Stimulated activated CD4-positive, alpha-beta T cell treated with anti-CD3 and anti-CD28 coated beads, Interleukin-4, amount 100 ng/mL, for 24 hours (primary cell): ENCODE measurements around the gene VPS52.
"Not testable (repeated sequence)": the region's sequence is repeated elsewhere in the genome, so short reads cannot be mapped to it uniquely, and the experiment has no call there.

Source experiments
- DNase-seq: peaks from one replicate; pipeline ENCODE4 v3.0.0-alpha.2; 2020

Gene VPS52

DNA sequence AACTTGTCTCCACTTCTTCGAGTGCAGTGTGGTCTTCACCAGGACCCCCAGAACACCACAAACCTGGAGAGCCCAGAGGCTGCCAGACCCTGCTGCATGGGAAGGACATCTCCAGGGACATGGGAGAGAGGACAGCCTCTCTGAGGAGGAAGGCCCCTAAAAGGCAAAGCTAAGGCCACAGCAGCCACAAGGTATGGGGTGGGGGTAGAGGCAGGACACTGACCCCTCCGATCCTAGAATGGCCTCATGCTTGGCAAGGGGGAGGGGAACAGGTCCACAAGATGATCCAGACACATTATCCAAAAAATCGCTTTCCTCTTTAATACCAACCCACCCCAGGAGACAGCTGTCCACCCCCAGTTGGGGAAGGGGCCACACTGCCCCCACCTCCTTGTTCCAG is 7.1 kb upstream of the VPS52 start:
- DNase-seq, result no peak

DNA sequence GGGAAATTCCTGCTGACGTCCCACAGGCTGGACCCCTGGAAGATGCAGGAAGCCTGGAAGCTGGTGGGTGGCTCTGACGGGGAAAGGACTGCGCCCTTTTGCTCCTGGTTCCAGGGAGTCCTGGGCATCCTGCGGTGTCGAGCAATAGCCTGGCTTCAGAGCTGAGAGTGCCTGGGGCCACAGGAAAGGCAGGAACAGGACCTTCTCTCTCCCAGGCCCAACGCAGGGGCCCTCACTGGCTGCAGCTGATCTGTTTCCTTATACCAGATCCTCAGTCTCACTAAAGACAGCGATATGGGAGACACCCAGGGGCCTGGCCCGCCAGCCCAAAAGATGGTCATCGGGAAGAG is 6.7 kb upstream of the VPS52 start:
- DNase-seq, result no peak

DNA sequence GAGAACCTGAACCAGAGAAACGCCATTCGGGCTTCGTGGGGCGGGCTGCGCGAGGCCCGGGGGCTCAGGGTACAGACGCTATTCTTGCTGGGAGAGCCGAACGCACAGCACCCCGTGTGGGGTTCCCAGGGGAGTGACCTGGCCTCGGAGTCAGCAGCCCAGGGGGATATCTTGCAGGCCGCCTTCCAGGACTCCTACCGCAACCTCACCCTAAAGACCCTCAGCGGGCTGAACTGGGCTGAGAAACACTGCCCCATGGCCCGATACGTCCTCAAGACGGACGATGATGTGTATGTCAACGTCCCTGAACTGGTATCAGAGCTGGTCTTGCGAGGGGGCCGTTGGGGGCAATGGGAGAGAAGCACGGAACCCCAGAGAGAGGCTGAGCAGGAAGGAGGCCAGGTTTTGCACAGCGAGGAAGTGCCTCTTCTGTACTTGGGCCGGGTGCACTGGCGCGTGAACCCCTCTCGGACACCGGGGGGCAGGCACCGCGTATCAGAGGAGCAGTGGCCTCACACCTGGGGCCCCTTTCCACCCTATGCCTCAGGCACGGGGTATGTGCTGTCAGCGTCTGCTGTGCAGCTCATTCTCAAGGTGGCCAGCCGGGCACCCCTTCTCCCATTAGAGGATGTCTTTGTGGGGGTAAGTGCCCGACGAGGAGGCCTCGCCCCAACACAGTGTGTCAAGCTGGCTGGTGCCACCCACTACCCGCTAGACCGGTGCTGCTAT is 6.2 kb upstream of the VPS52 start:
- peak; percentile 39 for DNase-seq

DNA sequence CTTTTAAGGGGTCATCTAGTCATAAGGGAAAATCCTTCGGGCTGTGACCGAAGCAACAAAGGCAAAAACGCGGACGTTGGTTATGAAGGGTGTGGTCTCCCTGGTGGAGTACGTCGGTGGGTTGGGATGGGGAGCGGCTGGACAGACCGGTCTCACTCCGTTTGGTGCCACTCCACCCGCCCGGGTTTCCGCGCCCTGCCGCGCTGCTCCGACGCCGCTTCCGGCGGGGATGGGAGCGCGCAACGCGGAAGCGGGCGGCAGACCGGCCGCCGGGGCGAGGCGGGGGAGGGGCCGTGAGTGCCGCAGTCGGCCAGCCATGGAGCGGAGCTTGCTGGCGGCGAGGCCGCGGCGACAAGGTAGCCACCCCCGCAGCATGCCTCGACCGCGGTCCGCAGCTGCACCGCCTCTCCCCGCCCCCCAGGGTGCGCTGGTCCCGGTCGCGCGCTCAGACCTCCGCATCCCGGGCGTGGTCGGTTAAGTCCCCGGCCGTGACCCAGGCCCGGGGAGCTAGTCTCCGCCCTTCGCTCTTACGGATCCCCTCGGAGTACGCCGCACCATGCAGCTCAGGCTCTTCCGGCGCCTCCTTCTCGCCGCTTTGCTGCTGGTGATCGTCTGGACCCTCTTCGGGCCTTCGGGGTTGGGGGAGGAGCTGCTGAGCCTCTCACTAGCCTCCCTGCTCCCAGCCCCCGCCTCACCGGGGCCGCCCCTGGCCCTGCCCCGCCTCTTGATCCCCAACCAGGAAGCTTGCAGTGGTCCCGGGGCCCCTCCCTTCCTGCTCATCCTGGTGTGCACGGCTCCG is 5.4 kb upstream of the VPS52 start, which contains the start of gene B3GALT4:
B3GALT4 (plus strand) TSS at position 260 of the 799 bp plus-strand sequence; CDS start at position 557, 297 bp downstream.
- peak; percentile 74 for DNase-seq

DNA sequence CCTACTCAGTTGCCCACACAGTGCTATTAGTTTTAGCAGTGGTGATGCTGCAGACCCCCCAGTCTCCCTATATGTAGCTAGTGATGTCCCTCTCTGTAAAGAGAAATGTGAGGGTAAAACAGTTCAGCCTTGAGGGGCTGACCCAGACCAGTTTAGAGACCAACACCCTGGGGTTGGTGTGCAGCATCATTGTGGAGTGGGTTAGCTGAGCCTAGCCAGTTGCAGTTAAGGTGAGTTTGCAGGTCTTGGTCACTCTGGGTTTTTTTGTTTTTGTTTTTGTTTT is 4.8 kb upstream of the VPS52 start:
- no peak for DNase-seq

DNA sequence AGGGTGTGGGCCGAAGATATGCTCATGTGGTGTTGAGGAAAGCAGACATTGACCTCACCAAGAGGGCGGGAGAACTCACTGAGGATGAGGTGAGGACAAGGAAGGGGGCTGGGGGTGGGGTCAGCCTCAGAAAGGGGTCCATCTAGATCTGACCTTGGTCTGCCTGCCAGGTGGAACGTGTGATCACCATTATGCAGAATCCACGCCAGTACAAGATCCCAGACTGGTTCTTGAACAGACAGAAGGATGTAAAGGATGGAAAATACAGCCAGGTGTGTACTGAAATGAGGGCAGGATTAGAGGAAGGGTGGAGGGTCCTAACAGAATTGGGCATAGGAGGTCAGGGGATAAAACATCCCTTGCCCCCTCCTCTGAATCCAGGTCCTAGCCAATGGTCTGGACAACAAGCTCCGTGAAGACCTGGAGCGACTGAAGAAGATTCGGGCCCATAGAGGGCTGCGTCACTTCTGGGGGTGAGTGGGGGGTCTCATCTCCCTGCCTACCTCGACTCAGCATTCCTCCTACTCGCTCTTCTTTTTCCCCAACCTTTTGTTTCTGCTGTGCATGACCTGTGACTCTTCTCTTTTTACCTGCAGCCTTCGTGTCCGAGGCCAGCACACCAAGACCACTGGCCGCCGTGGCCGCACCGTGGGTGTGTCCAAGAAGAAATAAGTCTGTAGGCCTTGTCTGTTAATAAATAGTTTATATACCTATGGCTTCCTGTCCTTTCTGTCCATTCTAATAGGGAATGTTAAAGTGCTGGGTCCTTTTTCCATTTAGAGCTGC is 4.3 kb upstream of the VPS52 start:
- not testable (repeated sequence) for DNase-seq

DNA sequence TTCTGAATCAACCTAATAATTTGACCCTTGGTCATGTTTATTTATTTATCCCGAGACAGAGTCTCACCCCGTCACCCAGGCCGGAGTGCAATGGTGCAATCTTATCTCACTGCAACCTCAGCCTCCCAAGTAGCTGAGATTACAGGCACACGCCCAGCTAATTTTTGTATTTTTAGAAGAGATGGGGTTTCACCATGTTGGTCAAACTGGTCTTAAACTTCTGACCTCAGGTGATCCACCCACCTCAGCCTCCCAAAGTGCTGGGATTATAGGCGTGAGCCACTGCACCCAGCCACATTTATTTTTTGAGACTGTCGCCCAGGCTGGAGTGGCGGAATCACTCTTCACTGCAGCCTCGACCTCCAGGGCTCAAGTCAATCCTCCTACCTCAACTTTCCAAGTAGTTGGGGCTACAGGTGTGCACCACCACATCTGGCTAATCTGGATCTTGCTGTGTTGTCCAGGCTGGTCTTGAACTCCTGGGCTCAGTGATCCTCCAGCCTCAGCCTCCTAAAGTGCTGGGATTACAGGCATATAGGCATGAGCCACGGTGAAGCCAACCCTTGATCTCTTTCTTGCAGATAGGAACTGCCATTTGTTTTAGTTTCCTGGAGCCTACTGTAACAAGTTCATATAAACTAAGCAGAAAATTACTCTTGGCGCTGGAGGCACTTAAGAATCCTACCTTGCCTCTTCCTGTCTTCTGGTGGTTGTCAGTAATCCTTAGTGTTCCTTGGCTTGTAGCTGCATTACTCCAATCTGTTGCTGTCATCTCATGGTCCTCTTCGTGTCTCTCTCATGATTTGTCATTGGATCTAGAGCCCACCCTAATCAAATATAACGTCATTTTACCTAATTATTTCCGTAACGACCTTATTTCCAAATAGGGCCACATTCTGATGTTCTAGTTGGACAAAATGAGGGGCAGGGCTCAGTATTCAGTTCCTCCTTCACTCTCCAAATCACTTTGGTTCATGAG is 2.5 kb upstream of the VPS52 start:
- no peak for DNase-seq

DNA sequence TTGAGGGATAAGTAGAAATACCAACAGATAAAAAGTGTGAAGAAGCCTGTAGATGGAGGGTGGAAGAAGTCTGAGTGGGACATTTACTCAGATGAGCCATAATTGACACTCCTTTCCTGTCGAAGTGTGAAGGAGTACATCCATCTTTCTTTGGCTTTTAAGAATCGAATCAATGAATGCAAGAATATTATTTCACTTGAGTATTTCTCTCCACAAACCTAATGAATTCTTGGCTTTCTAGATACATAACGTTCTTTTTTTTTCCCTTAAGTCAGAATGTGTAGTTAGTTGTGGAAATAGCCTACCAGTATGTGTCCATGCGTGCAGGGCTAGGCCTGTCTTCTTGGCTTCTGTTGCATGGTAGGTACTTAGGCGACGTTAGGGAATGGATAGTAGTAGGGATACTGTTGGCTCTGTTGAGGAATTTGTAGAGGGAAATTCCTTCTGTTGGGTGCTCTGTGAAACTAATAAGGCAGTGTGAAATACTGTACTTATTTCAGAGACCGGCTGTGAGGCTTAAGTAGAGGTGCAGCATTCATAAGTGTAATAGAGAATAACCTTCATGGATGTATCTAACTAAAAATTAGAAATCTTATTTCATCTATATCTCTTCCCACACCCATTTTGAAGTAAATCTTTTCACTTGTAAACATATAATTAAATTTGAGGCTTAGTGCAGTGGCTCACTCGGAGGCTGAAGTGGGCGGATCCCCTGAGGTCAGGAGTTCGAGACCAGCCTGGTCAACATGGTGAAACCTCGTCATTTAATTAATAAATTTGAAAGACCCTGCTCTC is 1.6 kb upstream of the VPS52 start:
- DNase-seq, result no peak

DNA sequence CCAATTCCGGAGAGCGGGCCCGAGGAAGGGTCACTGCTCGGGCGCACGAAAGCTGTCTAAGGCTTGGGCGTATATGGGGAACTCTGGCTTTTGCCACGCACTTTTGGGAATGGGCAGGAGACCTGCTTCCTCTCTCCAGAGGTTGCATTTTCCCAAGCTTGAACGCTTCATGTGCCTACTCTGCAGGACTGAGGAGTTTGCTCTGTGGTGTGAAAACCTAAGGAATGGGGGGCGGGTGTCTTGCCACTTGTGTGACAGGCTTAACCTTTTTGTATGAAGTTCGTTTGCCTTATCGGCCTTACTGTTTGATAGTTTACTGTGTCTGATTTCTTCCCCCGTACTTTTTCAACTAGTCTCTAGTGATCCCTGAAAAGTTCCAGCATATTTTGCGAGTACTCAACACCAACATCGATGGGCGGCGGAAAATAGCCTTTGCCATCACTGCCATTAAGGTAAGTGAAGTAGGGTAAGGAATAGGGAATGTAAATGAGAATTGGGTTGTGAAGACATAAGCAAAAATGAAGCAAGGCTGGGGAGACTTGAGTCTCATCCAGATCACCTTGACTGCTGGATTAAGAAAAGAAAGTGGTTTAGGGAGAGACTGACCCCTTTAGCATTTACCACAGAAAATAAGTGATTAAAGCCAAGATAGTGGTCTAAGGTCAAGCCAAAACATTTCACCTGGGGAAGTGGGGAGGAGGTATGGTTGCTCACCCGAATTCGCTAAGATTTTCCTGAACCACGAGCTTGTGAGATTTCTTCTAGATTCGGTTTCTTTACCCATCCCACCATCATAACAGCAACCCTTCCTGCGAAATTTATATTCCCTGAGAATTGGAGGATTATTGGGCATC is 826 bp upstream of the VPS52 start:
- DNase-seq, result no peak

DNA sequence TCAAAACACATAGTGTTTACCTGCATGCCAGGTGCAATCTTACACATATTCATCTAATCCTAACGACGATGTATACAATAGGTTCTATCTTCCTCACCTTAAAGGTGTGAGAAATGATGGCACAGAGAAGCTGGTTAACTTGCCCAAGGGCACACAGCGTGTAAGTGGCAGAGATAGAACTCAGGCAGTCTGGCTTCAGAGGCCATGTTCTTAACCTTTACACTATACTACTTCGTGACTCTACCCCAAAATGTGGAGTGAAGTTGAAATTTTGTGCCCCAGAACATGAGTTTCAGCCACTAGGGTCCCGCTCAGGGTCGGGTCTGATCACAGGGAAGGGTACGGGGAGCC is 584 bp downstream of the VPS52 start:
- no peak for DNase-seq

DNA sequence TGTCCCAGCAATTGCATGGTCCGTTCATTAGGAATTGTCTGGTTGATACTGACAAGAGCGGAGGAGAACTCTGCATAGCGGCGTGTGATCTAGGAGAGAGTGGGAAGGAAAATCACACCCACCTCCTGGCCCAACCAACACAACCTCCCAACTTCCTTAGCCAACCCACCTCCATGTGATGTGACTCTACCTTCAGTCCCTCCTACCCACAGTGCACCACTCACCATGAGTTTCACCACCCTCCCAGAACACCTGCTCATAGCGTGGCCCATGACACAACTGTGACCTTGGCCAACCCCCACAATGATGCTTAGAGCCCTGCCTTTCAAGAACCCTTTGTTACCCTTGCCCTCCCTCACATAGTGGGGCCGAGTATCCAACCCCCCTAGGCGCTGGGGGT is 7.7 kb downstream of the VPS52 start:
- no peak for DNase-seq

DNA sequence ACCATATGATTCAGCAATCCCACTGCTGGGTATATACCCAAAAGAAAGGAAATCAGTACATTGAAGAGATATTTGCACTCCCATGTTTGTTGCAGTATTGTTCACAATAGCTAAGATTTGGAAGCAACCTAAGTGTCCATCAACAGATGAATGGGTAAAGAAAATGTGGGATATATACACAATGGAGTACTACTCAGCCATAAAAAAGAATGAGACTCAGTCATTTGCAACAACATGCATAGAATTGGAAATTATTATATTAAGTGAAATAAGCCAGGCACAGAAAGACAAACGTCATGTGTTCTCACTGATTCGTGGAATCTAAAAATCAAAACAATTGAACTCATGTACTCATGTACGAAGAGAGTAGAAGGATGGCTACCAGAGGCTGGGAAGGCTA is 9.2 kb downstream of the VPS52 start:
- not testable (repeated sequence) for DNase-seq

DNA sequence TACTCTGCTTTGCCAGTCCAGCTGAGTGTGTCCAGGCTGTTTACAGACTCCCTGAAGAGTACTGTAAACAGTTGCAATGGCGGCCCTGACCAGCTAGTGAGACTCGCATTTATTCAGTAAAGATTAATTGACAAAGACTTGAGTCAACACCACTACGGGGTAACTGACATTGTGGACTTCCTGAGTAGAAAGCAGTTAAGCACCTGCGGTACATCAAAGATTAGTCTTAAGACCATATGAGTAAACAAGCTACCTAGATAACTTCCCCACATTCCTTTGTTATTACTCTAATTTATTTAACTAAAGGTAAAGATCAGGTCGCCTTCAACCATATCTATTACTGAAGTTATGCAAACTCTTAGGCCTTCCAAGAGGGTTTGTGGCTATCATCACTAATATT is 12.6 kb downstream of the VPS52 start:
- DNase-seq, result no peak

DNA sequence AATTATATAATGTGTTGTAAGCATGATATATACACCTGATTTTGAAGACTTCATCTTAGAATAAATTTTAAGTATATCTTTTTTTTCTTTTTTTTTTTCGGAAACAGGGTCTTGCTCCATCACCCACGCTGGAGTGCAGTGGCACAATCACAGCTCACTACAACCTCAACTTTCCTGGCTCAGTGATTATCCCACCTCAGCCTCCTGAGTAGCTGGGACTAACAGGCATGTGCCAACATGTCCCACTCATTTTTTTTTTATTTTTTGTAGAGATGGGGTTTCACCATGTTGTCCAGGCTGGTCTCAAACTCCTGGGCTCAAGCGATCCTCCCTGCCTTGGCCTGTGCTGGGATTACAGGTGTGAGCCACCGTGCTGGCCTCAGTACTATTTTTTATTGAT is 17.1 kb downstream of the VPS52 start:
- DNase-seq, result no peak

DNA sequence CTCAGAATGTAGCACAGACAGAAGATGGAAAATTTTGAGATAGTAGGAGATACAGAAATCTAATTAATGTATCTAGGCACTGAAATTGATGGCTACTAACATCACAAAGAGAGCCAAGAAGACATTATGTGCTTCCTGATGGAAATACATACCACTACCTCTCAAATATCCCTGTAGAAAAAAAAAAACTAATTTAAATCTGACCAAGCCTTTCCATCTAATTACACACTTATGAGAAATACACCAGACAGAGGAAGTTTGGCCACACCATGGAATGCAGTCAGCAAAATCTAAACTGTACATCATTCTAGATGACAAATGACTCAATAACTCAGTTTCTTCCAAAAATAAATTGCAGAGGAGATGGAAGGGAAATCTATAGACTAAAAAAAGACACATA is 18.9 kb downstream of the VPS52 start:
- DNase-seq, result no peak

DNA sequence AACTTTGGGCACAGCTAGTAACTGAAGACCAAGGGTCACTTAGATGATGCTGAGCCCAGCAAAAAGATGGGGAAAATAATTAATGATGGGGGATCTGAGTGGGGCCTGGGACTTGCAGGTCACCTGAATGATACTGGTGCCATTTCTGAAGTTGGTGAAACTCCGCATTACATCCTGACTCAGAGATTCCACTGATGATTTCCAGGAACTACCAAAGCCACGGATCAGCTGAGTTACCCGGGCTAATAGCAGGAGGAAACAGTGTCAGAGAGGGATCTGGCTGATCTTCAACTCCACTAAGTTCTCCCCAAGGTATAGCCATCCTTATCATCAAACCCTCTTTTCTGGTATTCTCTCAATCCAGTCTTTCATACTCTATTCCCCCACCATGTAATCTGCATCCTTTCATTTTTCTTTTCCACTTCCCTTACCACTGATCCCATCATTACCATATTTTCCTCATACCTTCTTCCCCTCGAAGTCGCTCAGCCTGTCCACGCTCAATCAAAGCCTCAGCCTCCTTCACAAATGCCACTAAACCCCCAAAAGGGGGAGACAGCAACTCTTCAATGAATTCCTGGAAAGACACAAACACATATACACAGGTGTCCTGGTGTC is 20.2 kb downstream of the VPS52 start:
- no peak for DNase-seq

DNA sequence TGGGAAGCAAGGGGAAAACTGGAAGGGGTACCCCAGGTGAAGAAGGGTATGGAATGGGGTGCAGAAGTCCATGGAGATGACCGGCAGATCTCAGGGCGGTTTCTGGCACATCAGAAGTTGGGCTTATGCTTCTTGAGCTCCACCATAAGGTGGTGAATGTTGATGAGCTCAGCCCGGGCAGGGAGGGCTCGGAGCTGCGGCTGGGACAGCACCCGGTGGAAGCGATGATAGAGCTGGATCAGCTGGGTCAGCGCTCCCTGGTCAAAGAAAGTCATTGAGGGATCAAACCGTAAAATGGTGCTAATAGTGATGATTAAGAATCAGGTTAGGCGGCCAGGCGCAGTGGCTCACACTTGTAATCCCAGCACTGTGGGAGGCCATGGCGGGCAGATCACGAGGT is 20.9 kb downstream of the VPS52 start:
- DNase-seq, result no peak

DNA sequence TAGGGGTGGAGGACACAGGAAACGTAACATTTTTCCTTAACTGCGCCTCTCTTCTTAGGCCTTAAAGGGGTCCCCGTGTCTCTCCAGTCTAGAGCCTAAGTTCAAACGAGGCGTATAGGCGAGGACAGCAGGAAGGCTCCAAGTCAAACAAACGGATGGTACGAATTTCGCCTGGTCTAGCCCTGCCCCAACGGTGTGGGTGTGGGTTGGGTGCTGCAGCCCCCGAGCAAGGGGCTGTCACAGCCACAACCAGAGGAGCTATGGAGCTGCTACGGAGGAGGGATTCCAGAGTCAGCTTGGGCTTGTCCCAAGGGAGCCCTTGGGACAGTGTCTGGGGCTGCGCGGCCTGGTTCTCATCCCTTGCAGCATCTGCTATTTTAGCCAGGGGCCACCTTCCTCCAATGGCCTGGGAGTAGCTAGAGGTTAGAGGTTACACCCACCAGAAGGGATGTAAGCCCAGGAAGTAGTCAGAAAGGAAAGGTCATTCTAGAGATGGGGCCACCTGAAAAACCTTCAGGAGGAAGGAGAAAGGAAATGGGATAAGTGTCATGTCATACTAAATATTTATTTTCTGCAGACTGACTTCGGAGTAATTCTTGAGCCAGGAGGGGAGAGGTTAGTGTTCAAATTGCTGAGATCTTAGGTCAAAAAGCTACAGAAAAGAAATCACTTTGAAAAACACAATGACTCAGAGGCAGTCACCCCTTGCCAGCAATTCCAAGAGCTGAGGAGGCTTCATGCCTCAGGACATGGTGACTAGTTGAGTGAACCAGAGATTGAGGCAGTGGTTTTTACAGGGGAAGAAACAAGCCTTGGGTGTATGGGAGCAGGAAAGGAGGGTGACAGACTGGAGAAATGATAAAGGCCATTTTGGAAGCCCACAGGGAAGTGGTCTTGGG is 21.7 kb downstream of the VPS52 start:
- peak; percentile 30 for DNase-seq
